Central memory CD4-positive, alpha-beta T cell (primary cell): ENCODE data around the gene PLSCR2.
"Not testable (repeated sequence)": the region's sequence is repeated elsewhere in the genome, so short reads cannot be mapped to it uniquely, and the experiment has no call there.

Source experiments
- DNase-seq: peaks from one replicate; pipeline ENCODE4 v3.0.0; 2022

PLSCR2 gene

DNA sequence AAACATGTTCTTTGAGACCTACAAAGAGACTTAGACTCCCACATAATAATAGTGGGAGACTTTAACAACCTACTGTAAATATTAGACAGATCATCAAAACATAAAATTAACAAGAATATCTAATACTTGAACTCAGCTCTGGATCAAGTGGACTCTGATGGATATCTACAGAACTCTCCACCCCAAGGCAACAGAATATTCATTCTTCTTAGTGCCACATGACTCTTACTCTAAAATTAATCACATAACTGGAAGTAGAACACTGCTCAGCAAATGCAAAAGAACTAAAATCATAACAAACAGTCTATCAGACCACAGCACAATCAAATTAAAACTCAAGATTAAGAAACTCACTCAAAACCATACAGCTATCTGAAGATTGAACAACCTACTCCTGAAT, 15.9 kb upstream of the PLSCR2 start:
- no peak for DNase-seq

GRCh38 chr3:146476094-146476740, 6.9 kb upstream of the PLSCR2 start:
- DNase-seq, result no peak

GRCh38 chr3:146474976-146475375, 5.6 kb upstream of the PLSCR2 start:
- not testable (repeated sequence) for DNase-seq

DNA sequence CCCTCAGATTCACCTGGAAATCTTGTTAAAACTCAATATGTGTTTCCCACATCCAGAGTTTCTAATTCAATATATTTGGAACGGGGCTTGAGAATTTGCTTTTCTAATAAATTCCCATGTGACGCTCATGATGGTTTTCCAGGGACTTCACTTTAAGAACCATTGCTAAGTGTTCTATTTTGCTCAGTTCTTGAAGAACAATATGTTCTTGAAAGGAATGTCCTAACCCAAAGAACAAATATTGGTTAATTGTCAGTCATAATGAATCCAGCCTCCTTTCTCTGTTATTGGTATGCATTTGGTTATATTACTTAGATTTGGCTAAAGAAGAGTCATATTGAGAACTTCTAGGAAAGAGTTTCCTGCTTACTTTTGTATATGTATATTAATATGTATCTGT, 4.4 kb upstream of the PLSCR2 start:
- no peak for DNase-seq

DNA sequence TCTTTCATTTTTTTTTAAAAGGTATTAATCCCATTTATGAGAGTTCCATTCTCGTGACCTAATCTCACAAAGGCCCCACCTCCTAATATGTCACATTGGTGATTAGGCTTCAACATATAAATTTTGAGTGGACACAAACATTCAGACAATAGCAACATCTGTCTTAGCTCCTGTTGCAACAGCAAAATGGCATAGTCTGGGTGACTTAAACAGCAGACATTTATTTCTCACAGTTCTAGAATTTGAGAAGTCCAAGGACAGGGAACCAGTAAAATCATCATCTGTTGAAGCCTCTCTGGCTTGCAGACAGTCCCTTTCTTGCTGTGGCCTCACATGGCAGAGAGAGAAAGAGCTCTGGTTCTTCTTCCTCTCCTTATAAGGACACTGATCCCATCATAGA, 3.2 kb upstream of the PLSCR2 start:
- DNase-seq, result no peak

DNA sequence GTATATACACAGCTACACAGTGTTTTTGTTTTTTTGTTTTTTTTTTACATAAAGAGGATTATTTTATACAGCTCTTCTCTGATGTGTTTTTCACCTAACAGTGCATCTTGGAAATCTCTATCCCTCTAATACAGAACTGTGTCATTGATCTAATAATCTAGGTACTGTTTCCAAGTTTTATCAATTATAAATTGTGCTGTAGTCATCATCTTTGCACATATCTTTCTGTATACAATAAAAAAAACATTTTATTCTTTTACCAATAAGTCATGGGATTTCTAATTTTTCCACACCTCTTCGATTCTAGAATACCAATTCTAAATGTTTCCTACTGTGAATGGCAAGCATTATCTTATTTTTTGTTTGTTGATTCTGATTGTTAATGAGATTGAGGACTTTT, 1.7 kb upstream of the PLSCR2 start:
- DNase-seq, result no peak

- no peak for DNase-seq
These were observed 1.1 kb upstream of the PLSCR2 start for GRCh38 chr3:146470425-146470990.

GRCh38 chr3:146468671-146469149, 651 bp downstream of the PLSCR2 start:
- DNase-seq, result no peak

DNA sequence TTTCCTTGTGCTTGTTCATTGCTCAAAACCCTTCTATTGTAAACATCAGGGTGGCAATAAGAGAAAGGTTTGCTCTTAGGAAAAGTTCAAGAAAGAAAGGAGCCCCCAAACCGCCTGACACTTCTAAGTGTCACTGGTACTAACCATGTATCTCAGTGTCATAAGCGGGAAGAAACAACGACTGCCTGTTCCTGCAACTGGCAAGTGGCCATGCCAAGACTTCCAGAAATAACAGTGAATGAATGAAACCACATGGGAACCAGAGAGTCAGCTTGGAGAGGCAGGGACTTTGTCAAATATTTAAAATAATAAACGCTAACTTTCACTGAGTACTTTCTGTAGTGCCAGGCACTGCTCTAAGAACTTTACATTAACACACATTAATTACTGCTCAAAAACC, 1.1 kb downstream of the PLSCR2 start:
- DNase-seq, result no peak

DNA sequence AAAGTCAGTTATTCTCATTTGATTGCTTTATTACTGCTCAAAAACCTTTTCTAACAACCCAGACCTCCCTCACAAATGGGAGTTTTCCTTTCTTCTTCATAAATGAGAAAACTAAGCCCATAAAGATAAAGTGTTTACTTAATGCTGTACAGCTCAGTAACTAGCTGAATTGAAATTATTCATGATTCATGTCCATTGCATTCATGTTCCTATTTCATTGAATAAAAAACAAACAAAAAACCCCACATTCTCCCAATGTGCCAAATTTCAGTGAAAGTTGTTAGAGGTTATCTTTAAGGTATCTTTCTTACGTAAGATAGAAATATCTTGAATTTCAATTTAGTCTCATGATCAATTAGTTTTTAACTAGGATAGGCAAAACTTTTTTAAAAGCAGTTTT, 2.8 kb downstream of the PLSCR2 start:
- no peak for DNase-seq

GRCh38 chr3:146465693-146466465, 3.5 kb downstream of the PLSCR2 start:
- DNase-seq, result no peak

DNA sequence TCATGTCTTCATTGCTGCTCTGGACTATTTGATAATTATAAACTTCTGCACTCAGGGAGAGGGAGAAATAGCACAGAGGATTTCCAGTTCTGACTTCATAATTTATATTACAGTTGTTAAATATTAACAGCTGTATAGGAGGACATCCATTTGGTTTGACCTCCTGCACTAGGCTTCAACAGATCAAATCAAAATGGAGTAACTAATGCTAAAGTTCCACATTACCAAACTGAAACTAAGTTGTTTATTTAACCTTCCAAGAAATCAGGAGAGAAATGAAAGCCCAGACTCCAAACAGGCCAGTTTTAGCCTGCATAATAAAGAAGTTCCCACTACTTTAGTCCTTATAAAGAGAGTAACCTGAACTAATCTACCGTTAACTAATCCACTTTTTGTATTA, 4.6 kb downstream of the PLSCR2 start:
- DNase-seq, result no peak

DNA sequence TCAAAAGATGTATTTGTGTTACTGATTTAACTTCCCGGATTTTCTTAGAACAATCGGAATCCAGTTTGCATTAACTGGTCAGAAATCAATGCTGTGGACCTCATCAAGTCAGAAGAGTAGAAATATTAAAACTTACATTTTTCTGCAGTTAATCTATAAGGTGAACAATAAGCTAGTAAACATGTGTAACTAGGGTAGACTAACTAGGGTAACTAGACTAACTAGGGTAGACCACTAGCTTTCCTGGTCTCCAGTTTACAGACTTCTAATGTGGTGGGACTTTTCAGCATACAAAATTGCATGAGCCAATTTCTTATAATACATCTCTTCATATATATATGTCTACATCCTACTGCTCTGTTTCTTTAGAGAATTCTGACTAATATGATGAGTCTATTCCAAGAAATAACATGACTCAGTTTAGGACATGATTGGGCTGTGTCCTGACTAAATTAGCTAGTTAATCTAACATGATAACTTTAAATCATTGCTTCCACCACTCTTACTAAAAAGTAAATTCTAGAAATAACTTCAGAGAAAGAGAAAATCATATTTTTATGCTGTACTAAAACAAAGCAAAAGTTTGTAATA, 5.3 kb downstream of the PLSCR2 start:
- DNase-seq, result no peak

- no peak for DNase-seq
These were observed 14.6 kb downstream of the PLSCR2 start for GRCh38 chr3:146454796-146455195.

DNA sequence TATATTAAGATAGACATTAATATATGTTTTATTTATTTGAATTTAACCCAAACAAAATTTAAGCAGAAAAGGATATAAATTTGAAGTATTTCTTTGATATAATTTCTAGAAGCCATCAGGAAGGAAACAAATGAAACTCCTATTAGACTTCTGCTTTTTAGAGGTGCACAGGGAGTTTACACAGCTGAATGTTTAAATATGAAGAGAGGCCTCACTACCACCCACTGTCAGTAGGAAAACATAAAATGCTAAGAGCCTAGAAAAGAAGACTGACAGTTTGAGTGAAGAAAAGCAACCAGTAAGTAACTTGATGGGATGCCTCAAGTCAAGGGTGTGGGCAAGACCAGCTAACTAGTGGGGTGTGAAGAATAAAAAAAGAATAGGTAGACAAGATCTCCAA, 19.7 kb downstream of the PLSCR2 start:
- no peak for DNase-seq

GRCh38 chr3:146449076-146449475, 20.3 kb downstream of the PLSCR2 start:
- DNase-seq, result no peak

- no peak for DNase-seq
These were observed 23.3 kb downstream of the PLSCR2 start for GRCh38 chr3:146446026-146446425.

DNA sequence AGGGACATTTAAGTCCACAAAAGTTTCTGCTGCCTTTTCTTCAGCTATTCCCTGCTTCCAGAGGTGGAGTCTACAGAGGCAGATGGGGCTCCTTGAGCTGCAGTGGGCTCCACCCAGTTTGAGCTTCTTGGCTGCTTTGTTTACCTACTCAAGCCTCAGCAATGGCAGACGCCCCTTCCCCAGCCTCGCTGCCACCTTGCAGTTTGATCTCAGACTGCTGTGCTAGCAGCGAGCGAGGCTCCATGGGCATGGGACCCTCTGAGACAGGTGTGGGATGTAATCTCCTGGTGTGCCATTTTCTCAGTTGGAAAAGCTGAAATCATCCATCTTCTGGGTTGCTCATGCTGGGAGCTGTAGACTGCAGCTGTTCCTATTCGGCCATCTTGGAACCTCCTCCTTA, 29.1 kb downstream of the PLSCR2 start:
- not testable (repeated sequence) for DNase-seq

- DNase-seq, result no peak
These were observed 37.3 kb downstream of the PLSCR2 start for GRCh38 chr3:146432066-146432465.

- DNase-seq, result no peak
These were observed 38.1 kb downstream of the PLSCR2 start for GRCh38 chr3:146431240-146431639.

DNA sequence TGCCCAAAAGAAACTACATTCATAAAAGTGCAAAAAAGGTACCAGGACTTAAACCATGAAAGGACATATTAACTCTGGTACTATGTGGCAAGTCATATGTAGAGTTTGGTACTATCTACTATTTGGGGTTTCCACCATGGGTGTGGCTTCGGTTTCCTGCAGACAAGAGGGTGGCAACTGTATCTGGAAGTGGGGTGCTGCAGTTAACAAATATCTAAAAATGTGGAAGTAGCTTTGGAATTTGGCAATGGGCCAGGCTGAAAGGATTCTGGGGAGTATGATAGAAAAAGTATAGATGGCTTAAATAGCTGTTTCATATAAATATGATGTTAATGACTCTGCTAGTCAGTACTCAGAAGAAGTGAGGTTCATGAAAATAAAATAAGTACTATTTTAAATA, 44.0 kb downstream of the PLSCR2 start:
- DNase-seq, result no peak

DNA sequence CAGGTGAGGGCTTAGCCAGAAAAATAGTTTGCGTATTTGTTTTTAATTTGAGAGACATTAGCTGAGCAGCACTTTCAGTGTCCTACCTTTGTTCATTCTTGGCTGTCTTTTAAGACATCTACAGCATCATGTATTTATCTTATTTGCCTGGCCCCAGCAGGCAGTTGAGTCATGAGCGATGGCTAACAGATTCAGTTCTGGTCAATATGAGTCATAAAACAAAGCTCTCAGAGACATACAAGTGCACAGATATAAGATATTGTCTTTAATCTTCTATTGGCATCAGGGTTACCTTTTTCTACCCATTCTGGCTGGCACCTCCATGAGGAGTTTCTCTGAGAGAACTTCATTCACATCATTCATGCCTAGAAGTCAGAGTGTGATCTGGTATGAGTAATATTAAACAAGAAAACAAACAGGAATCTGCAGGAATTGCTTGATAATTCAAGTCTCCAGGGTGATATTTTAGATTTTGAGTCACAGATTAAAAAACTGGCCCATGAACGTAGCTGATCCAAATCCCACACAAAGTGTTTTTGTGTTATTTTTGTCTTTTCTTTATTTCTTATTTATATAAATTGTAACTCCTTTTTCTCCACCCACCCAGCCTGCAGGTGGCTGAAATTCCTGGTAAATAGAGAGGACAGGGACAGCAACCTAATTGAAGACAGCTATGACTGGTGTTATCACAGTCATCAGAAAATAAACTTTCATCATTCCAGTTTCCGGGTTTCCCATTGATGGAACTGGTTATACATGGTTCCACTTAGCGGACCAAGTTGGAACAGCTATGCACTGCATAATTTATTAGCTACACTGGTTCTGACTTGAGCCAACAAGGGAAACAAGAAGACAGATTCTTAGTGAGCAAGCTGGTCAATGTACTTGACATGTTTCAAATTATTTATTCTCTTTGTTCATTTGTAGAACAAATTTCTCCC, 47.3 kb downstream of the PLSCR2 start:
- no peak for DNase-seq

DNA sequence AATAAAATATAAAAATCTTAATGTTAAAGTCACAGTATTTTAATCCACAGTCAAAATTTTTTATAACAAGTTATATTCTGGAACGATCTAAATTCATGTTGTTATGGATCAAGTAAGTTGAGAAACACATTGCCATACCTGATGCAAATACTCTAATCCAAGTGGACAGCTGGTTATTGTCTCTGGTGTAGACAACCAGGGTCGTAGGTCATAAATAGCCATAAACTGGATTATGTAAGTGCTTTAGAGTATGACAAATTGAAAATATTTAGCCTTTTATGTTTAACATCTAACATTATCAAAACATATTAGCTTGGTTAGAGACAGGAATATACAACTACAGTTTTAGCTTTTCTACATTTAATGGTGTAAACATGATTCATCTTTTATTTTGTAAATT, 53.0 kb downstream of the PLSCR2 start:
- no peak for DNase-seq
